Tibial nerve (tissue), 4 donors: ENCODE results near the gene HRC.
"Not testable (repeated sequence)": the region's sequence is repeated elsewhere in the genome, so short reads cannot be mapped to it uniquely, and the experiment has no call there.

Experiments
- EP300 ChIP-seq, 2 donors: sonication (generic); formaldehyde crosslinking; IDR thresholded peaks; one replicate each; pipeline ENCODE4 v1.6.1; 2017; ENCODE audit warnings: antibody characterized with exemption in 2 of 2, mild to moderate bottlenecking in 1 of 2
- POLR2A ChIP-seq, 2 donors: fragments of 450-650 bp; IDR thresholded peaks; one replicate each; pipeline ENCODE4 v1.6.1; 2017; ENCODE audit warnings: antibody characterized with exemption in 2 of 2, mild to moderate bottlenecking in 2 of 2, moderate library complexity in 2 of 2
- TF ChIP-seq, protein P1 (sequence below), 5 experiments: fragments of 200-600 bp in 3 of 5; fragments of 450-650 bp in 2 of 5; sonication (generic) in 3 of 5; IDR thresholded peaks; one replicate each; pipeline ENCODE4 v1.5.1; 2016 to 2019; ENCODE audit warnings: antibody characterized with exemption in 5 of 5, mild to moderate bottlenecking in 3 of 5, moderate library complexity in 2 of 5

DNA sequence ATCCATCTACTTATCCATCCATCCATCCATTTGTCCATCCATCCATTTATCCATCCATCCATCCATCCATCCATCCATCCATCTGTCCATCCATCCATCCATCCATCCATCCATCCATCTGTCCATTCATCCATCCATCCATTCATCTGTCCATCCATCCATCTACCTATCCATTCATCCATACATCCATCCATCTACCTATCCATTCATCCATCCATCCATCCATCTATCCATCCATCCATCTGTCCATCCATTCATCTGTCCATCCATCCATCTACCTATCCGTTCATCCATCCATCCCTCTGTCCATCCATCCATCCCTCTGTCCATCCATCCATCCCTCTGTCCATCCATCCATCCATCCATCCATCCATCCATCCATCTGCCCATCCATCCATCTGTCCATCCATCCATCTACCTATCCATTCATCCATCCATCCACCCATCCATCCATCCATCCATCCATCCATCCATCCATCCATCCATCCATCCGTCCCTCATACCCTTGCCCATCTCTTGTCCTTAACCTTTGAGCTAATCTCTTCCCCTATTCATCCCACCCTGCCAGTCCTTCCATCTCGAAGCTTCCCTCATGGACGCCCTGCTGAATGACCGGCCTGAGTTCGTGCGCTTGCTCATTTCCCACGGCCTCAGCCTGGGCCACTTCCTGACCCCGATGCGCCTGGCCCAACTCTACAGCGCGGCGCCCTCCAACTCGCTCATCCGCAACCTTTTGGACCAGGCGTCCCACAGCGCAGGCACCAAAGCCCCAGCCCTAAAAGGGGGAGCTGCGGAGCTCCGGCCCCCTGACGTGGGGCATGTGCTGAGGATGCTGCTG lies 27.0 kb upstream of the HRC start:
- TF ChIP-seq, protein P1, sequence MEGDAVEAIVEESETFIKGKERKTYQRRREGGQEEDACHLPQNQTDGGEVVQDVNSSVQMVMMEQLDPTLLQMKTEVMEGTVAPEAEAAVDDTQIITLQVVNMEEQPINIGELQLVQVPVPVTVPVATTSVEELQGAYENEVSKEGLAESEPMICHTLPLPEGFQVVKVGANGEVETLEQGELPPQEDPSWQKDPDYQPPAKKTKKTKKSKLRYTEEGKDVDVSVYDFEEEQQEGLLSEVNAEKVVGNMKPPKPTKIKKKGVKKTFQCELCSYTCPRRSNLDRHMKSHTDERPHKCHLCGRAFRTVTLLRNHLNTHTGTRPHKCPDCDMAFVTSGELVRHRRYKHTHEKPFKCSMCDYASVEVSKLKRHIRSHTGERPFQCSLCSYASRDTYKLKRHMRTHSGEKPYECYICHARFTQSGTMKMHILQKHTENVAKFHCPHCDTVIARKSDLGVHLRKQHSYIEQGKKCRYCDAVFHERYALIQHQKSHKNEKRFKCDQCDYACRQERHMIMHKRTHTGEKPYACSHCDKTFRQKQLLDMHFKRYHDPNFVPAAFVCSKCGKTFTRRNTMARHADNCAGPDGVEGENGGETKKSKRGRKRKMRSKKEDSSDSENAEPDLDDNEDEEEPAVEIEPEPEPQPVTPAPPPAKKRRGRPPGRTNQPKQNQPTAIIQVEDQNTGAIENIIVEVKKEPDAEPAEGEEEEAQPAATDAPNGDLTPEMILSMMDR (IDR thresholded peaks at IDR 0.05), result not testable (repeated sequence)
- not testable (repeated sequence) for TF ChIP-seq POLR2A, EP300 (IDR thresholded peaks at IDR 0.05)
